CD4-positive, alpha-beta T cell treated with Interferon alpha-2 for 1 hour (primary cell): ENCODE measurements around the gene CACNB3.

Experiments used
- DNase-seq, 2 donors: peaks; one replicate each; pipeline ENCODE4 v3.0.0-alpha.2; 2020 to 2022

CACNB3 gene

DNA sequence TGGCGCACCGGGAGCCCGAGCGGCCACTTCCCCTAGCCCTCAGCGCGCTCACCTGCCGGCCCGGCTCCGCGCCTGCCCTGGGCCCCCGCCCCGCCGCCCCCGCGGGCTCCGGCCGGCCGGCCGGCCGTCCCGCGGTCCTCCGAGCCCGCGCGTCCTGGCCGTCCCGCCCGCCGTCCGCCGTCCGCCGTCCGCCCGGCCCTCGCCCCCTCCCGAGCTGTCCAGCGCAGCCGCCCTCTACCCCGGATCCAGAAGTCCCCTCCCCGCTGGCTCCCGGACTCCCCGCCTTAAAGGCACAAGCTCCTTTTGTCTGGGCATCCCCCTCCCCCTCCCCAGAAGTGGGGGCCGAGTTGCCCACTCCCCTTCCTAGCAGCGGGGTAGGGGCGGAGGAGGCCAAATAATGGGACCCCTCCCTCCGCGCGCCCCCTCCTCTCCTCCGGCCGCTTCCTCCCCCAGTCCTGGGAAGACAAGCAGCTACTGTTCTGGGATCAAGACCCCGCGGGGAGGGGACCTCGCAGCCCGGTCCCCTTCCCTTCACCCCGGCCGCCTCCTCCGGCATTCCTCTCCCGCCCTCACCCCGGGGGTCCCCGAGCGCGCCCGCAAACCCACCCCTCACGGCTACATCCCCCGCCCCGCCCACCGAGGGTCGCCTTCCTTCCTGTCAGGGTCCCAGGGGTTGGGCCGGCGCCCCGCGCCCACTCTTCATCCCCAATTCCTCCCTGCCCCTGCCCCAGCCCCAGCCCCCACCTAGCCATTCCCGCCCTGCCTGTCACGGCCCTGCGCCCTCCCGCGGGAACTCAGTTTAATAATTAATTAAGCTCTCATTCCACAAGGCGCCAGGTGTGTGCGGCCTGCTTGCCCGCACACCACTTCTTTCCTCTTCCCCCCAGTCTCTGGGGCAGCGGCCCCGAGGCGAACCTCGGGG lies 29.2 kb upstream of the CACNB3 start, which contains the start of gene ADCY6:
ADCY6 (minus strand) TSS at position 236 of the 922 bp plus-strand sequence. CDS start 5,655 bp downstream, outside the sequence.
- DNase-seq = no peak

DNA sequence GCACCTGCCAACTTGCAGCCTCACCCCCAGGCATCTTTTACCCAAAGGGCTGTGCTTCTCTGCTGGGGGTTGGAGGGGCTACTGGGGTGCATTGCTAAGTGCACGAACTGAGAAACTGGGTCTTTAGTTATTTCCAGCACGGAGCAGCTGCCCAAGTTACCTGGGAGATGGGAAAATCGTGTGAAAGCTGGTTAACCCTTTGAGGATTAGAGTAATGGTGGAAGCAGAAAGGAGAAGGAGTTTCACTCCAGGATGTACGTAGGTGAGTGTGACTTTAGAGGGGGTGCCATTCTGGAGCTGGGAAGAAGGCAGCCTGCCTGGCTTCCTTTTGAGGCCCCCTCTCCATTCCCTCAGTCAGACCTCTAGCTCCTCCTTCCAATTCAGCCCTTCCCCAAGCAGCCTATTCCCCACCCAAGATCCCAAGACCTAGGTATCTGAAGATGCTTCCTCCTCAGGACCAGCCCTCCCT lies 28.4 kb upstream of the CACNB3 start:
- DNase-seq = no peak

DNA sequence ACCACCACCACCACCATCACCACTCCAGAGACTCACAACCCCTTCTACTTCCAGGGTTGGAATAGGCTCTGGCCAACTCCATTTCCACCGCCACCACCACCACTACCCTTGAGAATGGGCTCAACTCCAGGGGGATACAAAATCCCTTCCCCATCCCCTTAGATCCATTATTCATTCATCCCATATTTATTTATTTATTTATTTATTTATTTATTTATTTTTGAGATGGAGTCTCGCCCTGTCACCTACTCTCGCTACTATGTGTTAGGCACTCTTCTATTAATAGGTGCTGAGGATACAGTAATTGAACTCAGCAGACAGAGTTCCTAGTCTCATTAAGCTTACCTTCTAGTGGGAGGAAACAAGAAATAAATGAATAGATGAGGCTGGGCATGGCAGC lies 24.6 kb upstream of the CACNB3 start:
- DNase-seq = no peak

DNA sequence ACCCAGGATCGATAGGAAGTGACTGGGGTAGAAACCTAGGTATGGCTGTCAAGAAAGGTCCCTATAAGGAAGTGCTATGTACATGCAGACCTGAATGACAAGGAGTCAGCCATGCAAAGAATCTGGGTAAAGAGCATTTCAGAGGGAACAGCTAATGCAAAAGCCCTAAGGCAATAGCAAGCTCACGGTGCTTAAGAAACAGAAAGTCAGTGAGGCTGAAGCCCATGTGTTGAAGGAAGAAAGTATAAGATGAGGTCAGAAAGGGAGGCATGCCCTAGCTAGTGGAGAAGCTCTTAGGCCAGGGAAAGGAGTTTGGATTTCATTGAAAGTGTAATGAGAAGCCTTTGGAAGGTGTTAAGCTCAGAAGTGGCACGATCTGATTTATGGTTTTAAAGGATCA lies 23.4 kb upstream of the CACNB3 start:
- no peak for DNase-seq

DNA sequence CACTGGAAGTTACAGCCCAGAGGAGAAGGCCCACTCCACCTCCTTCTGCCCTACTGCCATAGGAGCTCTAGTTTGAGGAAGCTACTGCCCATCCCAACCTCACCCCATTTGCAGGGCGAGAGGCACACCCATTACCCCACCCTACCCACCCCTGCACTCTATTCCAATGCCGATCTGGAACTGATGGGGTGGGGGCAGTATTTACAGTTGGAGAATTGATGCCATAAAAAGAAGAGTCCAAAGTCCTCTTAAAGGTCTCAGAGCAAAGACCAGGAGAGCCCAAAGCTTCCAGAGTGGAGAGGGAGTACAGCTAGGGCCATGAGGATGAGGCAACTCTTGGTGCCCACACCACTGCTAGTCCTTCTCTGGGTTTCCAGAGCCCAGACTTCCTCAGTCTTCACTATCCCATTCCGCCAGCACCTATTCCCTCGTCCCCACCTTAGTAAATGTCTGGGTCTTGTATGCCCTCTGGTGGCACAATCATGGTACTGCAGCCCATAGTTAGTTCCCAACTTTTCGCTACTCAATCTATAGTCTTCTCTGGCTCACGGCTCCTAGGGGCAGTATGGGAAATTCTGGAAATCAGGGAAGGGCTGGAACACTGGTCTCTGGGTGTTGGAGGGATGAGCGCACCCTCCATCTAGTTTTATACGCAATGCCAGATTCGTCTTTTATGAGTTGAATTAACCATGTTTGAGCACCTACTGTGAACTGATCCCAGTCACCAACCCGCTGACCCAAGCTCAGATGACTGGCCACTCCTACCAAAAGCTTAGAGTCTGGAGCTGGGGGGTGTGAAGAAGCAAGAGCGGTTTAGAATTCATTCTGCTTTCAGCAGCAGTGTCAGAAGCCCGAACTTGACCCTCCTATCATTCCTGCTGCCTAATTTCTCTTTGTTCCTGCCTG lies 22.5 kb upstream of the CACNB3 start:
- peak; percentile 30 to 60 for DNase-seq

DNA sequence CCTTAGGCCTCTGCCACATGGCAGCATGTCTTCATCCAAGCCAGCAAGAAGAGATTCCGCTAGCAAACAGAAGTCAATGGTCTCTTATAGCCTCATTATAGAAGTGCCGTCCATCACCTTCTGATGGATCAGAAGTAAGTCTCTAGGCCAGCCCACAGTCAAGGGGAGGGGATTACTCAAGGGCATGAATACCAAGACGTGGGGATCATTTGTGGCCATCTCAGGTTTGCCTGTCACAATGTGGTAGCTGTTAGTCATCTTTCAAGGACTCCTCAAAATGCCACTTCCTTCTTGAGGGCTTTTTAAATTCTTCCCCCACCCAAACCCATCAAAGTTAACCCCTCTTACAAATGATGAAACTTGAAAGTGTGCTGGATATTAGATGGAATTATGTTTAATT lies 21.3 kb upstream of the CACNB3 start:
- no peak for DNase-seq

DNA sequence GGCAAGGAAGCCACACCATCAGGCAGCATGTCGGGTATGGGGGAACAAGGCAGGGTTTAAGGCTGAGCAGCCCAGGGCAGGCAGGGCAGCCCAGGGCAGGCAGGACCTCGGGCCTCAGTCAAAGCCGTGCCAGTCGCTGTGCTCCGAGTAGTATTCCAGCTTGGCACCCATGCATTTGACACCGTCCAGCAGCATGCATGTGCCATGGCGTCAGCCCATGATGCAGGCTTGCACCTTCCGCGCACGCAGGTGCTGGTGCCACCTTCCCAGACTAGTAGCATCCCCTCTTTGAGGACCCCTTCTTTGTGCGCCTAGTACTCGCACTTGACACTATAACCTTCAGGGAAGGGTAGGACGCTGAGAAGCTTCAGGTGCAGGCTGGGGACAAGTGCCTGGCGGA lies 17.8 kb upstream of the CACNB3 start:
- DNase-seq = no peak

DNA sequence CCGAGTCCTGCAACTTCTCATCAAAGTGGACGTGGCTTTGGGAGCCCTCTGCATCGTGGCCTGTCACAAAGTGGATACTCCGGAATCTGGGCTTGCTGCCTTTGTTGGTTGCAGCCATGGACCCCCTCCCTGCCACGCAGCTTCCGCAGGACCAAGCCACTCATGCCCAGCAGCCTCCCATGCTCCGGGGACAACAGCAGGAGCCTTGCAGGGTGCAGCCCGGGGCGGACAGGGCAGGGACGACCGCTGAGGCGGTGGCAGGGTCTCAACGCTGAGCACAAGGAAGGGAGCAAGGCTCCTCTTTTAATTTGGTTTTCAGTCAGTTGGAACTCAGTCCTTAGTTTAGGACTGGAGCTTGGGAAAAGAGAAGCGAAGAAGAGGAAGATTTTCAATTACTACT lies 17.3 kb upstream of the CACNB3 start:
- DNase-seq = no peak

DNA sequence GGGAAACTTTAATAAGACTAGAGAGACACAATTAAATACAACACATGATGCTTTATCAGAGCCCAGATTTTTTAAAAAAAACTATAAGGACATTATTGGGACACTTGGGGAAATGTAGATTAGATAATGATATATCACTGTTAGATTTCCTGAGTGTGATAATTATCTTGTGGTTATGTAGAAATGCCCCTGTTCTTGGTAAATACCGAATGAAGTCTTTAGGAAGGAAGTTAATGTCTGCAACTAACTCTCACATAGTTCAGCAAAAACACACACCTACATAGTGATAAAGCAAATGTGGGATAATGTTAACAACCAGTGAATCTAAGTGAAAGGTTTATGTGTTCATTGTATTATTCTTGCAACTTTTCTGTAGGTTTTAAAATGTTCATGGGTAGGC lies 14.6 kb upstream of the CACNB3 start:
- DNase-seq = no peak

DNA sequence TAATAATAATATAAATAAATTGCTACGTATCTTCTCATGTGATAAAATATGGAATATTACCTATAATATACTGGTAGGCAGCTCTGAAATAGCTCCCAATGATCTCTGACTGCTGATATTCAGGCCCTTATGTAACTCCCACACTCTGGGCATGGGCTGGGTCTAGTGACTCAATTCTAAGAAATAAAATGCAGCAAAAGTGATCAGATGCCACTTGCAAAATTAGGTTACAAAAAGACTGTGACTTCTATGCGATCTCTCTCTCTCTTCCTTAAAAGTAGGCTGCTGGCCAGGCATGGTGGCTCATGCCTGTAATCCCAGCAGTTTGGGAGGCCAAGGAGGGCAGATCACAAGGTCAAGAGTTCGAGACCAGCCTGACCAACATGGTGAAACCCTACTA lies 10.3 kb upstream of the CACNB3 start:
- DNase-seq = no peak

DNA sequence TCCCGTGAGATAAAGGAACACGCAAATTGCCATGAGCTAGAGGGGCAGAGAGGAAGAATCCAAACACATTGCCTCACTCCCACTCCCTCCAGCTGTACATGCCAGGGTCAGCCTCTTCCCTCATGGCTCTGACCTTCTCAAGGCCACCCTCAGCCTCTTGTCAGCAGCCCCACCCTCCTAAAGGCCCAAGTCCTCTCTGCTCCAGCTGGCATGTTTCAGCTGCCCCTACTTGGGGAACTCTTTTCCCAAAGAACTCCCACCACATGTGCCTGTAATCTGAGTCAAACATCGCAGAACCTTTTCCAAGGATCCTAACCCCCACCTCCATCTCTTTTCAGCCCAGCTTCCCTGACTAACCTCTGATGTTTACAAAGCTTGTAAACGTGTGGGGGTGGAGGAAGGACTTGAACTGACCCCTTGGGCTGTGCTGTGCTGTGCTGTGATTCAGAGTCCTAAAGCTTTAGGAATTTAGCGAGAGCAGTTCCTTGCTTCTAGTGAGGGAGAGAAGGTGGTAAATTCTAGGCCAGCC lies 7.3 kb upstream of the CACNB3 start:
- no peak for DNase-seq

DNA sequence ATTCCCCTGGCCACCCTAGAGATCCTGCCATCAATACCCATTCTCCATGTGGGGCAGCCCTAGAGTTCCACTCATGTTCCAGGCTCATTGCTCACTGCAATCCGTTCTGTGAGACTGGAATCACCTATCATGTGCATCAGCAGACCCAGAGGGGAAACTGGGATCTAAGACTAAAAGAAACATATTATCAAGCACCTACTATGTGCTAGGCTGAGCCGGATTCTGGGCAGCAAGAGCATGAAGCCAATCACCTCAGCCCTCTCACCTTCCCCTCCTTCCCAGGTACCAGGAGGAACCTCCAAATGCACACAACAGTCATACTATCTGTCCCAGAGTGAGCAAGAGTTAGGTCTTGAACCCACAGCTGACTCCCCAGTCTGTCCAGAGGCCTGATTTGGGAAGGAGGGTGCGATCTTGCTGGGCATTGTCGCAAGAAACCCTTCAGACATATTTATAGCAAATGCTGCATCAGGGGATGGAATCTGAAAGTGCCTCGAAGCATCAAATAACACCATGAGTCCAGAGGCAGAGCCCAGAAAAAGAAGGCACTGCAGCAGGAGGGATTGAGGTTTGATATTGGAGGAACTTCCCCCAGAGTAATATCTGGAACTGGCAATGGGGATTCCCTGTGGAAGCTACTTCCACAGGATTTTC lies 6.7 kb upstream of the CACNB3 start:
- DNase-seq = no peak

DNA sequence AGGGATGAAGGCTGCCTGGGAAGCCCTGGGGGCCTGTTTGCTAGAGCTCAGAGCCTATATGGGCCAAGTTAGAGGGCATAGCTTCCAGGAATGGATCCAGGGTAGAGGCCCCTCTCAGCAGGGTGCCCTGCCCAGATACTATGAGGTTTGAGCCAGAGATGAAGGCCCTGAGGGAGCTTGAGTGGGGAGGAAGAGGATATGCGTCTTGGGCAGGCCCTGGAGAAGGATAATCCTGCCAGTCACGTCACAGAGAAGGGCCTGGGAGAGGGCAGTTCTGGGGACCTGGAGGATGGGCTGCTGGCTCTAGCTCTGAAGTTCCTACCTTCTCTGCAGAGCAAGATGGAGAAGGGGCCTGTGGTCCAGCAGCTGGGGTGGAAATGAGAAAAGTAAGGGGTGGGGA lies 5.9 kb upstream of the CACNB3 start:
- no peak for DNase-seq

DNA sequence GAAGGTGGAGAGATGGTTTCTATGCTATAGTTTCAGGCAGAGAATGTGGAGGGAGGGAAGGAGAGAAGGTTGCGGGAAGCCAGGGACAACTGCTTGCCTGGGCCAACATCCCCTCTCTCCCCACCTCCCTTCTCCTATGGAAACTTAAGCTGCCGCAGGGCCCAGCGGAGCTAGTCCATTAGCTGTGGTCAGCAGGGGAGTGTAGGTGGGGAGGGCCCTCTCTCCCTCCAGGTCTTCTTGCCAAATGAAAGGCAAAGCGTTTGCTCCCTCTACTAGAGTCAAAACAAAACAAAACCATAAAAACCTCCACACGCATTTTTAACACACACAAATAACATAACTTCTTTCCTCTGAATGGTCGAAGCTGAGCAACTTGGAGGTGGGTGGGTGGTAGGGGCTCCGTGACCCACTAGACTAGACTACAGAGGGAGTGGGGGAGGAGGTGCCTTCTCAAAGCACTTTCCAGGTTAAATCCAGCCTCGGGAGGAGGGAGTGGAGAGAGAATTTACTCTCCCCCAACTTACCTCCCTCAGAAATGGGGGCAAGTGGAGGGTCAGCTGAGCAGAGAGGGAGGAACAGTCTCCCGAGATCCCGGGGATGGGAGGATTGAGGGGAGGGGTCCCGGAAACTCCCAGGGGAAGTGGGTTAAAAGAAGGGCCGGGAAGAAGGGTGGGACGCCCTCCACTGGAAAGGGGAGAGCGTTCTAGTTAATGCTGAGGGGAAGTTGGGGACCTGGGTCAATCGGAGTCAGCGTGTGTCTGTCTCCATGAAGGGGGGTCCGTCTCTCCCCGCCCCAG lies 4.6 kb upstream of the CACNB3 start:
- DNase-seq = no peak

DNA sequence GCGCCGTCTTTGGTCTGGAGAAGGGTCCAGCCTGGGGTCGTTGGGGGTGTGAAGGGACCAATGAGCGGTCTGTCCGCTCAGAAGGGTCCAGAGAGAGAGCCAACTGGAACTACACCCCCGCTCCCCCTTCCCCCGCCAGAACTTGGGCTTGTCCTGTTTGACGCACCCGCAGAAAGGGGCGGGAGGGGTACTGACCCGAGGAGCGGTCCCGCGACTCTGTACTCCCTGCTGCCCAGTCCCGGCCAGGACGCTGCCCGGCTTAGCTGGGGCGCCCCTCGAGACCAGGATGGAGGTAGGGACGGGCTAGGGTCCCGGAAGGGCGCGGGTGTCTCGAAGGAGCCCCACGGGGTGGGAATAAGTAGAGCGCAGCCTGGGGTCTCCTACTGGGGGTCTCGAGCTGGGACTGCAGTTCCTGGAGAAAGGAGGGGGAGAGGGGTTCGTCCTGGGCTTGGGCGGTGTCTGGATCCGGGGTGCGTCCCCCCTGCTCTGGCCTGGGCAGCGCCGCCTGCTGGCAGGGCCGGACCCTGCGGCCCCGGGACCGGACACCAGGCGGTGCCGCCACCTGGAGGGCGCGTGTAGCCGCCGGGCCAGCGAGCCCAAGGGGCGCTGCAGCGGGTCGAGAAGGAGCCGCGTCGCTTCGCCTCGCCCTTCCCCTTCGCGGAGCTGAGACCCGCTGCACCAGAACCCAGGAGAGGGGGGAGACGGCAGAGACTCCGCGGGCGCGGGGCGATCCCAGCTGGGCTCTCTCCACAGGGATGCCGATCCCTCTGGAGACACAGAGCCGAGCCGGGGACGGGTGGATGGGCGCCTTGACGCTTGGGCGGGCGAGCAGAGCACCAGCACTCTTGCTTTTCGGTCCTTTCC lies 3.8 kb upstream of the CACNB3 start:
- DNase-seq = peak; percentile 74 to 83

DNA sequence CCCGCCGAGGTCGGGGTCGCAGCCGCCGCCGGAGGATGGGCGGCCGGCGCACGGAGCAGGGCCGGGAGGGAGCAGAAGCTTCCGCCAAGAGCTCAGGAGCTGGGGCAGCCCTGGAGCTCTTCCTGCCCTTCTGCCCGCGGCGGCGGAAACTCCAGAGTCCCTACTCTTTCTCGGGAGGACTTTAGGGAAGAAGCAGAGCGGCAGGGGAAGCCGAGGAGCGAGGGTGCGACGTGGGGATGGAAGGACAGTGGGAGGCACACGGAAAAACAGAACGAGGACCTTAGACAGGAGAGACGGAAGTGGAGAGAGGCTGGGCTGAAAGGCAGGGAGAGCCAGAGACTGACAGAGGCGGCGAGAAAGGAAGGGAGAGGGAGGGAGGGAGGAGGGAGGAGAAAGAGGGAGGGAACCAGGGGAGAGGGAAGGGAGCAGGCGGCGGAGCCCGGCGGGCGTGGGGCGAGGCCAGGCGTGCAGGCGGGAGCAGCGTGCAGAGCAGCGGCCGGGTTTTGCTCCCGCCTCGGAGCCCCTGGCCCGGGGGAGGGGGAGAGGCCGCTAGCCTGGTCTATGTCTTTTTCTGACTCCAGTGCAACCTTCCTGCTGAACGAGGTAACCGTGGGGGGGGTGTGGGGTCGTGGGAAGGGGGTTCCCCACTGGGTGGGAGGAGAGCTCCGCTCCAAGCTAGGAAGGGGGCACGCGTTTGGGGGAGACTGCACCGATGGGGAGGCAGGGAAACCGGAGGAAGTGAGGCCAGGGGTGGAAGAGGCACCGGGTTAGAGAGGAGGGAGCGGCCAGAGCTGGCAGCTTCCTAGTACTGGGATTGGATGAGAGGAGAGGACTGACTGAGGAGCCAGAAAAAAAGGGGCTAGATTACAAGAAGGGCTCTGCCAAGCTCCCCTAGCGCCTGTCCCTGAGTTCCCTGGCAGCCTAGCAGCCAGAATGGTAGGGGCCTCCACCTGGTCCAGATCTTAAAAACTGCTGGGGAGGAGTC lies 2.9 kb upstream of the CACNB3 start:
- DNase-seq = peak in 1 of 2 donors; percentile 36

DNA sequence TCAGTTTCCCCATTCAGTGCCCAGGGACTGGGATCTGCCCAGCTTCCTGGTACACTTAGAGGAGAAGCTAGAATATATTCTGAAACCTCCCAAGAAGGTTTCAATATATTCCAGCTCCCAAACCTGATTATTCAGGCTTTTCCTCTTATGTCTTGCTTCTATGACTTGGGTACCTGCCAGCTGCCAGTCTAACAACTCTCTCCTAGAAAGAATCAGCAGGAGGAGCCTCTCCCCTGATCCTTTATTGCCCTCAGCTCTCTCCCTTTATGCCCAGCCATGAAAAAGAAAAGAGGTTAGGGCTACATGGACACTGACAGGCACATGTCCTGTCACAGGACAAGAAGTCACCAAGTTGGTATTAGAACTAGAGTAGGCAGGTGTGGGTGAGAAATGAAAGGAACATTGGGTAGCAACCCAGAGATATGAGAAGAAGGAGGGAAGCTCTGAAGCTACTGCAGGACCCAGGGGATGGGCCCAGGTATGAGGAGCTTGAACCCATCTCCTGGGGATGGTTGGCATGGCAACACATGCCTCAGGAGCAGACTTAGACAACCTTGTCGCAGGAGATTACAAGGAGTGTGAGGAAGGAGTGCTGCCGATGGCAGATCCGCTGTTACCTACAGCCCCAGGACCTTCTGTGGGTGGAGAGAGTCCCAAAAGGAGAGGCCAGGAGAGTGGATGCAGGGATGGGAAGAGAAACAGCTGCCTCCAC lies 2.0 kb upstream of the CACNB3 start:
- no peak for DNase-seq

DNA sequence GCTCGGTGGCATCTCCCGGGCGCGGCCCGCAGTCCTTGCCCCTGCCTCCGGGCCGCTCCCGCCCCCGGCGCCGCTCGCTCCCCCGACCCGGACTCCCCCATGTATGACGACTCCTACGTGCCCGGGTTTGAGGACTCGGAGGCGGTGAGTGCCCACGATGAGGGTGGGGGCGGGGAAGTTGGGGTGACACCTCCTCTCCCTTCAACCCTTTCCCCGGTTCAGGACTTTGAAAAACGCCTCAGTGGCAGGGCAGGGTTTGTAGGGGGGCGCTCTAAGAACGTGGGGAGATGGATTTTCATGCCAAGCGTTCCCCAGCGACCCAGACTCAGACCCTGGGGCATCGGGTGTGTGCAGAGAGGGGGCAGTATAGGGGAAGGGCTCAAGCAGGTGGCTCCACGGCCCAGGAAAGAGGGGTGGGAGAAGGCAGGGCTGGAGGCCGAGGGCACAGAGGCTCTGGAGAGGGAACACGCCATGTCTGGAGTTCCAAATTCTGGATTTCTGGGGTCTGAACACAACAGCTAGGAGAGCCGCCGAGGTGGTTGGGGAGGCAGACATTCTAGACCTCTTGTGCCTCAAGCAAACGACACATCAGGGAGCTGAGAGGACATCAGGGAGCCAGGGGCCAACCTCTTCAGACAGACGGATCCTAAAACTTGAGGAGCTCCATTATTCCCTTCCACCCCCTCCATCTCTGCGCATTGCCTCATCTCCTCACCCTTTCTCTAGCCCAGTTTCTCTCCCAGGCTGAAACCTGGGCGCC lies 715 bp downstream of the CACNB3 start:
- peak in 1 of 2 donors; percentile 44 for DNase-seq
